Lower leg skin (tissue), 4 donors: Measurements from ENCODE around the gene TSPAN31. TPM values are rescaled to one million over a fixed set of nuclear protein-coding genes. Genes with fewer than 3 reads are reported as not detected.

Source experiments
- DNase-seq, 2 donors: peaks; one replicate each; pipeline ENCODE4 v3.0.0-alpha.2; 2019; ENCODE audit warnings: low spot score in 2 of 2
- H3K4me3 ChIP-seq: fragments of 200-600 bp; sonication (generic); 2 replicates; pipeline ENCODE4 v1.5.1; 2017; ENCODE audit warnings: mild to moderate bottlenecking, low read depth; ENCODE audit not compliant: poor library complexity, severe bottlenecking
- POLR2A ChIP-seq, 2 donors: fragments of 450-650 bp; IDR thresholded peaks; one replicate each; pipeline ENCODE4 v1.6.1; 2016 to 2017; ENCODE audit warnings: antibody characterized with exemption in 2 of 2, mild to moderate bottlenecking in 1 of 2, moderate library complexity in 1 of 2
- whole genome bisulfite sequencing, 2 donors: methylation state at CpG; one replicate each; pipeline ENCODE4 v1.1.5; 2018; 5-methylcytosine and 5-hydroxymethylcytosine counted together
- intact Hi-C: fragments of 100-400 bp; cut with DNase I; formaldehyde crosslinking; loops from one replicate; pipeline ENCODE4 v1.15.0; 2023; ENCODE audit warnings: low total_unique reads
- total RNA-seq, 4 donors: library from RNA; depleted of rRNA; stranded (reverse); fragments of >200 nt; gene quantifications; one replicate each; pipeline ENCODE4 v1.1.0, GENCODE V29; 2016
- TF ChIP-seq, protein P1 (sequence below), 3 donors: fragments of 450-650 bp; IDR thresholded peaks; one replicate each; pipeline ENCODE4 v1.5.1; 2016; ENCODE audit warnings: antibody characterized with exemption in 3 of 3, mild to moderate bottlenecking in 3 of 3, moderate library complexity in 2 of 3

The TSPAN31 gene
- total RNA-seq, 4 donors from 2014 or later, result 44.9 to 76.4 (median 54.7) TPM

DNA sequence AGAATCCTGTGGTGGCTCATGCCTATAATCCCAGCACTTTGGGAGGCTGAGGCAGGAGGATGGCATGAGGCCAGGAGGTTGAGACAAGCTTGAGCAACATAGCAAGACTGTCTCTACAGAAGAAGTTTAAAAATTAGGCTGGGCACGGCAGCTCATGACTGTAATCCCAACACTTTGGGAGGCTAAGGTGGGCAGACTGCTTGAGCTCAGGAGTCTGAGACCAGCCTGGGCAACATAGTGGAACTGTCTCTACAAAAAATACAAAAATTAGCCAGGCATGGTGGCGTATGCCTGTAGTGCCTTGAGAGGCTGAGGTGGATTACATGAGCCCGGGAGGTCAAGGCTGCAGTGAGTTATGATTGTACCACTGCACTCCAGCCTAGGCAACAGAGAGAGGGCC is 23.0 kb downstream of the TSPAN31 start:
- intact Hi-C loops, result no loop called here
- TF ChIP-seq, protein P1, sequence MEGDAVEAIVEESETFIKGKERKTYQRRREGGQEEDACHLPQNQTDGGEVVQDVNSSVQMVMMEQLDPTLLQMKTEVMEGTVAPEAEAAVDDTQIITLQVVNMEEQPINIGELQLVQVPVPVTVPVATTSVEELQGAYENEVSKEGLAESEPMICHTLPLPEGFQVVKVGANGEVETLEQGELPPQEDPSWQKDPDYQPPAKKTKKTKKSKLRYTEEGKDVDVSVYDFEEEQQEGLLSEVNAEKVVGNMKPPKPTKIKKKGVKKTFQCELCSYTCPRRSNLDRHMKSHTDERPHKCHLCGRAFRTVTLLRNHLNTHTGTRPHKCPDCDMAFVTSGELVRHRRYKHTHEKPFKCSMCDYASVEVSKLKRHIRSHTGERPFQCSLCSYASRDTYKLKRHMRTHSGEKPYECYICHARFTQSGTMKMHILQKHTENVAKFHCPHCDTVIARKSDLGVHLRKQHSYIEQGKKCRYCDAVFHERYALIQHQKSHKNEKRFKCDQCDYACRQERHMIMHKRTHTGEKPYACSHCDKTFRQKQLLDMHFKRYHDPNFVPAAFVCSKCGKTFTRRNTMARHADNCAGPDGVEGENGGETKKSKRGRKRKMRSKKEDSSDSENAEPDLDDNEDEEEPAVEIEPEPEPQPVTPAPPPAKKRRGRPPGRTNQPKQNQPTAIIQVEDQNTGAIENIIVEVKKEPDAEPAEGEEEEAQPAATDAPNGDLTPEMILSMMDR (IDR thresholded peaks at IDR 0.05), result no peak
- no peak for TF ChIP-seq POLR2A (IDR thresholded peaks at IDR 0.05)
- WGBS, 2 donors, result 96% methylated on average over 3 of the region's 3 CpGs
- DNase-seq, result no peak
- no peak overlapping the region for H3K4me3 ChIP-seq

DNA sequence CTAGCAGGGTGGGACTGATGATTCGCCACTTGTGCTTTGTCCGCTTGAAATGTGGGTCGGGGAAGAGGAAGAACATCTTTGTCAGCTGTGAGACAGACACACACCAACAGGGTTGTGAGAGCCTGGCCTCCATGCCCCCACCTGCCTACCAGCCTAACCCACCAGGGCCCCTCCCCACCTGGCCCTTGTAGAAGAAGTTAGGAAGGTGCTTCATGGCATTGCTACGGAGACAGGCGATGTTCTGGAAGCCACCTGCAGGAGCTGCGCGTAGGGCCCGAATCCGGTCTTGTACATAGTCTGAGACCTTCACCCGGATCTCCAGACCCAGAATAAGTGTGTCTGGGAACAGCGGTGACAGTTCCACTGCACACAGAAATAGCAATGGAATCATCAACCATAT is 24.8 kb downstream of the TSPAN31 start:
- 94 to 95% methylated on average over 11 of the region's 11 CpGs for WGBS, 2 donors

DNA sequence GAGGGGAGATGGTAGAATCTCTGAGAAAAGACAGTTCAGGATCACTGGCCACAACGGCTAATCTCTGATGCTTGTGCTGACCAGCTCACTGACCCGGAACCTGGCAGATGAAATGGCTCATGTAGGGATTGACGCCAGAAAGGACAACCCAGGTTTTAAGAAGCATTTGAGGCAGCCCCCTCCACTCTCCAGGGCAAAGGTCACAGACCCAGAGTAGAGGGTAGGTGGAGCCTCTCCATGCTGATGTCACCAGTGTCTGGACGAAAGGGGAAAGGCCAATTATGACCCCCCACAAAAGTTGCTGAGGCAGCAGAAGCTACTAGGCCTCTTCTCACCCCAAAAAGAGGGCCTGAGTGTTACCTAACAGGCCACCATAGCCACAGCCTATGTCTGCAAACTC is 25.9 kb downstream of the TSPAN31 start:
- DNase-seq, result no peak
- 89 to 94% methylated on average over 4 of the region's 4 CpGs for WGBS, 2 donors
- TF ChIP-seq POLR2A (IDR thresholded peaks at IDR 0.05), result no peak
- TF ChIP-seq, protein P1 (IDR thresholded peaks at IDR 0.05), result no peak
- intact Hi-C loops, result no loop called here
- no peak overlapping the region for H3K4me3 ChIP-seq

More for the DNA sequence above, 24.8 kb downstream of the TSPAN31 start:
- no peak overlapping the region for H3K4me3 ChIP-seq
- no peak for TF ChIP-seq POLR2A (IDR thresholded peaks at IDR 0.05)
- TF ChIP-seq, protein P1 (IDR thresholded peaks at IDR 0.05), result no peak
- intact Hi-C loops, result no loop called here
- no peak for DNase-seq

DNA sequence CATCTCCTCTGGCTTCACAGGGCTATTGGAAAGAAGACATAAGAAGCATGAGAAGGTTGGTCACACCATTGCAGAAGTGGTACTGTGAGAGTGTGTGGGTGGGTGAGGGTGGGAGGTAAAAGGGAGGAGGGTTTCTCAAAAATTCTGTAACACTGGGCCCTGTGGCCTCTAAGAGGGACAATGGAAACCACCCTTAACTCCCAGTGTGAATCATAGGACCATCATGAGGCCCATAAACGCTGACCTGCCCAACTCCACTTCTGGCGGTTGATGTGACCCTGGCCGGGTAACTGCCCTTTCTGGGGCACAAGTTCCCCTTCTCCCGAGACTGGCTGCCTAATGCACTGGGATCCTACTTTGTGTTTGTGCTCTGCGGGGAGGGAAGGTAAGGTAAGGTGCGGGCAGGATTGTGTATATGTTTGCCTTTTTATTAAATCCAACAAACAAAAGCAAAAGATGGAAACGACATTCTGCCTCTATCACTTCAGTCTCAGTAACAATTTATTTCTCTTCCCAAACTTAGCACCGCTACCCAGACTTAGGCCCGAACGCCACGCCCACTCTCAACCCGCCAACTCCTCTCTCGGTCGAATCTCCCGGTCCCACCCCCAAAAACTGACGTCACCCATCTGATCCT is 26.5 kb downstream of the TSPAN31 start:
- 3 to 4% methylated on average over 16 of the region's 16 CpGs for WGBS, 2 donors
- H3K4me3 ChIP-seq, result peak overlapping the region; percentile 59
- DNase-seq, result peak; percentile 86 to 96
- no peak for TF ChIP-seq POLR2A (IDR thresholded peaks at IDR 0.05)
- TF ChIP-seq, protein P1 (IDR thresholded peaks at IDR 0.05), result no peak
- intact Hi-C loops, result no loop called here

DNA sequence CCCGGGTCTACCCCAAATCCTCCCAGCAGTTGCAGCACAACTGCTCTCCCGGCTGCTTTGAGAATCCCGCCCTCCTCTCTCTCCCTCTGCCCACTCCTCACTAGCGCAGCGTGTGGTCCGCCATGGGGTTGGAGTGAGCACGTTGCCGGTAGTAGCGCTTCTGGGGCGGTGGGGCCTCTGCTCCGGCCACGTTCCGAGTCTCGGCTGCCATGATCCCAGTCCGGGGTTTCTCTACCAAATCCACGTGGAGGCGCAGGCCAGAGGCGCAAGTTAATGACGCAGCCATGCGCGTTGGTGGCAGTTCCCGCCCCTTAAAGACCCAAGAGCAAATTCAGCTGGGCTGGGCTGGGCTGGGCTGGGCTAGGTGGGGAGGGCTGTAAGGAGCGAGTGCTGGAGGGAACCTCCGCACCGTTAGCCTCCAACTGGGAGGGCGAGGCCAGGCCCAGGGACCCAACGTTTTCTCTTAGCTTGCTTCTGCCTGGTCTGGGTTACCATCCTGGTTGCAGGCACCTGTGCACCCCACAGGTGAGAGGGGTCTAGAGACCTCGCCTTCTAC is 27.1 kb downstream of the TSPAN31 start, which contains the start of gene METTL1:
Gene METTL1 (minus strand): TSS at position 233 of the 556 bp plus-strand sequence. CDS start 22 bp downstream, at position 211.
- WGBS, 2 donors, result 0% methylated on average over 27 of the region's 28 CpGs
- peak; percentile 95 to 98 for DNase-seq
- TF ChIP-seq POLR2A (IDR thresholded peaks at IDR 0.05), result no peak
- TF ChIP-seq, protein P1 (IDR thresholded peaks at IDR 0.05), result no peak
- H3K4me3 ChIP-seq, result peak within 1 kb of the TSS; percentile 59
- intact Hi-C loops, result no loop called here
